A673 (cell line): ENCODE data around the gene SLC35B2. TPM values are rescaled to one million over a fixed set of nuclear protein-coding genes. Genes with fewer than 3 reads are reported as not detected.

Experiments used
- BruUV-seq: library from RNA; stranded (reverse); fragments of 400-500 nt; replicated peaks from 2 replicates; lab custom pipeline; 2021; lab: Mats Ljungman, UMichigan
- CTCF ChIA-PET: fragments of 300-600 bp; sonication (Branson Sonifier 250); formaldehyde crosslinking; loops from one replicate; lab custom pipeline; 2022; ENCODE audit warnings: antibody characterized with exemption; lab: Charles Lee
- POLR2A ChIA-PET: fragments of 300-600 bp; sonication (Branson Sonifier 250); formaldehyde crosslinking; loops from one replicate; lab custom pipeline; 2022; ENCODE audit warnings: antibody characterized with exemption; ENCODE audit not compliant: low non-redundant PET; lab: Charles Lee
- DNase-seq: peaks from one replicate; pipeline ENCODE4 v3.0.0-alpha.2; 2015; ENCODE audit warnings: low spot score
- H3K27ac ChIP-seq: fragments of 200-600 bp; sonication (generic); 2 replicates; pipeline ENCODE4 v1.5.1; 2016; ENCODE audit warnings: mixed run types, low read depth, mild to moderate bottlenecking, mixed read lengths, antibody characterized with exemption, low read length; ENCODE audit not compliant: poor library complexity, severe bottlenecking
- H3K27me3 ChIP-seq: fragments of 200-600 bp; sonication (generic); replicated peaks from 2 replicates; pipeline ENCODE4 v1.6.1; 2017; ENCODE audit warnings: mixed run types, low read depth, mild to moderate bottlenecking, mixed read lengths, antibody characterized with exemption, low read length; ENCODE audit not compliant: insufficient read depth, poor library complexity
- H3K36me3 ChIP-seq: fragments of 200-600 bp; sonication (generic); 2 replicates; pipeline ENCODE4 v1.6.1; 2016; ENCODE audit warnings: mixed run types, mild to moderate bottlenecking, mixed read lengths, antibody characterized with exemption, low read length; ENCODE audit not compliant: insufficient read depth, poor library complexity, severe bottlenecking
- H3K4me1 ChIP-seq: fragments of 200-600 bp; sonication (generic); 2 replicates; pipeline ENCODE4 v1.6.1; 2017; ENCODE audit warnings: mixed run types, mild to moderate bottlenecking, mixed read lengths, antibody characterized with exemption, low read length; ENCODE audit not compliant: insufficient read depth, poor library complexity, severe bottlenecking
- H3K4me3 ChIP-seq: fragments of 200-600 bp; sonication (generic); 2 replicates; pipeline ENCODE4 v1.5.1; 2016; ENCODE audit warnings: low read depth, mixed run types, mild to moderate bottlenecking, mixed read lengths, low read length; ENCODE audit not compliant: poor library complexity, severe bottlenecking
- H3K9me3 ChIP-seq: fragments of 200-600 bp; sonication (generic); 2 replicates; pipeline ENCODE4 v1.6.1; 2016; ENCODE audit warnings: mixed run types, low read depth, mild to moderate bottlenecking, mixed read lengths, antibody characterized with exemption, low read length; ENCODE audit not compliant: poor library complexity, severe bottlenecking
- CTCF ChIP-seq: fragments of 300-800, 200-600 bp; sonication (generic); conservative IDR thresholded peaks from 2 replicates; pipeline ENCODE4 v1.5.1; 2017; ENCODE audit warnings: low read depth, mild to moderate bottlenecking, antibody characterized with exemption, low read length, moderate library complexity, mixed read lengths
- EZH2 ChIP-seq: fragments of 200-600 bp; sonication (generic); IDR thresholded peaks from 2 replicates; pipeline ENCODE4 v1.6.1; 2017; ENCODE audit warnings: borderline replicate concordance, low read depth, mild to moderate bottlenecking, mixed read lengths, antibody characterized with exemption, low read length; ENCODE audit not compliant: poor library complexity, severe bottlenecking
- intact Hi-C: fragments of 100-400 bp; cut with micrococcal nuclease; formaldehyde crosslinking; loops from one replicate; pipeline ENCODE4 v1.10.0; 2022; ENCODE audit not compliant: unreplicated experiment
- total RNA-seq: library from RNA; stranded (reverse); gene quantifications from 2 replicates; pipeline ENCODE4 v1.2.3, GENCODE V29; 2021

Gene SLC35B2
- total RNA-seq, 1 experiment from 2014 or later: 52.0 TPM

GRCh38 chr6:44255871-44256774, 1.2 kb downstream of the SLC35B2 start:
- no peaks in the 10 kb centered on the region for H3K27me3 ChIP-seq
- ChIA-PET POLR2A (interaction anchor here (0.7 to 0.9 kb wide), 2 partner anchors 9 to 14 kb away, joined by 6 to 8 read pairs; partner anchors contain the start of genes HSP90AB1 and TMEM151B), CTCF (interaction anchor here (0.9 to 1.1 kb wide), 2 partner anchors 84 to 129 kb away, joined by 5 to 9 read pairs; partner anchors contain the start of genes MRPL14 and TMEM63B)
- H3K4me1 ChIP-seq: peaks cover 10% of the 10 kb centered on the region
- no peak for DNase-seq
- H3K36me3 ChIP-seq: peaks cover 43% of the 10 kb centered on the region
- H3K27ac ChIP-seq: peak overlapping the region; percentile 90
- peak overlapping the region; percentile 99 for H3K4me3 ChIP-seq
- H3K9me3 ChIP-seq: no peaks in the 10 kb centered on the region
- no TSS peak for BruUV-seq
- no peak for TF ChIP-seq EZH2
- TF ChIP-seq CTCF: no peak
- intact Hi-C loops: no loop called here

DNA sequence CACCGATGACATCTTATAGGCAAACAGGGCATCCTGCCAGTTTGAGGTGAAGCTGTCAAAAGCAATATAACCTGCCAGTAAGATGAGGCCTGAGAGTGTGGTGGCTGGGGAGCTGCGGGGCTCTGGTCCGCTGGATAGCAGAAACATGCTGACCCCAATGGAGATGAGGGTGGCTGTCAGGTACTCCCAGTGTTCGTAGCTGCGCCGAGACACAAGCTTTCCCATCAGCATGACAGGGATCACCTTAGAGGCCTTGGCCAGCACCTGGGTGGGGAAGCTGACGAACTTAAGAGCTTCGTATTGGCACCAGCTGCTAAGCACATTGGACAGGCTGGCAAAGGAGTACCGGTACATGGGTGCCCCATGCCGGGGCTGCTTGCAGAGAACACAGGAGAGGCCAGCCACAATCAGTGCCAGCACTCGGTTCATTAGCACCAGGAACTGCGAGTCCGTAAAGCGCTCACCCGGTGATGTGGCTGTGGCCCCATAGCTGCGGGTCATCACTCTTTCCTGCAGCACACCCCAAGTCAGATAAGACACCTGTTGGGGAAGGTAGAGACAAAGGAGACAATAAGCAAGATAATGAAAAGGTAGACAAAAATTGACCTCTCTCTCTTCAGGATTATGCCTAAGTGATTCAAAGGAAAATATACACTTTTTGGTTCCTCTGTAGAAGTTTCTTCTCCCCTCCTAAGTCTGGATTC, 2.1 kb downstream of the SLC35B2 start:
- ChIA-PET CTCF (no interaction called here), POLR2A (interaction anchor here (0.5 kb wide), 1 partner anchor 12 kb away, joined by 8 read pairs; no protein-coding TSS in a partner anchor)
- peak; percentile 30 for DNase-seq
- H3K9me3 ChIP-seq: no peaks in the 10 kb centered on the region
- H3K27ac ChIP-seq: no peak overlapping the region
- peaks cover 13% of the 10 kb centered on the region for H3K4me1 ChIP-seq
- no peak overlapping the region for H3K4me3 ChIP-seq
- peaks cover 52% of the 10 kb centered on the region for H3K36me3 ChIP-seq
- no peak for TF ChIP-seq EZH2
- no peak for TF ChIP-seq CTCF
- no TSS peak for BruUV-seq
- intact Hi-C loops: no loop called here
- no peaks in the 10 kb centered on the region for H3K27me3 ChIP-seq
